ENCODE data around the gene SHF.

- TF ChIP-seq POLR2A (IDR thresholded peaks at IDR 0.05; ENCODE audit: low read depth, low read length) (no peak), POLR2AphosphoS5 (IDR thresholded peaks at IDR 0.05; ENCODE audit: low read depth, low read length) (no peak), TAF1 (IDR thresholded peaks at IDR 0.05; ENCODE audit: borderline replicate concordance, low read depth, low read length) (no peak)
Measured at GRCh38 chr15:45150997-45151396, 36.8 kb downstream of the SHF start.

Data from GM12892 (cell line).